Caco-2 (cell line): ENCODE measurements around the gene MPHOSPH8. TPM values are rescaled to one million over a fixed set of nuclear protein-coding genes. Genes with fewer than 3 reads are reported as not detected.

Experiments used
- BruUV-seq: library from RNA; stranded (reverse); fragments of 400-500 nt; replicated peaks from 2 replicates; lab custom pipeline; 2021; lab: Mats Ljungman, UMichigan
- CTCF ChIA-PET: fragments of 300-600 bp; sonication (Branson Sonifier 250); formaldehyde crosslinking; loops from one replicate; lab custom pipeline; 2022; ENCODE audit warnings: antibody characterized with exemption; lab: Charles Lee
- POLR2A ChIA-PET: fragments of 300-600 bp; sonication (Branson Sonifier 250); formaldehyde crosslinking; loops from one replicate; lab custom pipeline; 2022; ENCODE audit warnings: antibody characterized with exemption; lab: Charles Lee
- DNase-seq, 2 experiments: peaks; one replicate each; pipeline versions ENCODE4 v3.0.0 to v3.0.0-alpha.2; 2020 to 2022
- H3K27me3 ChIP-seq: replicated peaks from 2 replicates; pipeline ENCODE4 v1.6.0; 2011; ENCODE audit warnings: low read length; ENCODE audit not compliant: control insufficient read depth, insufficient read depth
- H3K36me3 ChIP-seq: 2 replicates; pipeline ENCODE4 v1.5.1; 2011; ENCODE audit warnings: low read length; ENCODE audit not compliant: control insufficient read depth, insufficient read depth
- H3K4me1 ChIP-seq: fragments of 250-450 bp; sonication (Bioruptor Pico); 2 replicates; pipeline ENCODE4 v1.5.1; 2020; ENCODE audit warnings: mild to moderate bottlenecking
- H3K4me3 ChIP-seq: 2 replicates; pipeline ENCODE4 v1.5.1; 2011; ENCODE audit warnings: low read depth, mild to moderate bottlenecking, control low read depth, low read length
- H3K9me3 ChIP-seq: fragments of 250-450 bp; sonication (Bioruptor Pico); 2 replicates; pipeline ENCODE4 v1.5.1; 2020; ENCODE audit warnings: mild to moderate bottlenecking, moderate library complexity
- H3K27ac Mint-ChIP-seq: one replicate; pipeline ENCODE4 v1.8.0; 2022; ENCODE audit warnings: mixed read lengths; ENCODE audit not compliant: unreplicated experiment
- H3K27me3 Mint-ChIP-seq: one replicate; pipeline ENCODE4 v1.8.0; 2022; ENCODE audit warnings: mixed read lengths; ENCODE audit not compliant: insufficient read depth, unreplicated experiment
- H3K36me3 Mint-ChIP-seq: one replicate; pipeline ENCODE4 v1.8.0; 2022; ENCODE audit warnings: mild to moderate bottlenecking, mixed read lengths; ENCODE audit not compliant: insufficient read depth, unreplicated experiment
- H3K4me1 Mint-ChIP-seq: one replicate; pipeline ENCODE4 v1.8.0; 2022; ENCODE audit warnings: low read depth, mixed read lengths; ENCODE audit not compliant: unreplicated experiment
- H3K4me3 Mint-ChIP-seq: one replicate; pipeline ENCODE4 v1.8.0; 2022; ENCODE audit warnings: mild to moderate bottlenecking, moderate library complexity, mixed read lengths; ENCODE audit not compliant: unreplicated experiment
- H3K9me3 Mint-ChIP-seq: one replicate; pipeline ENCODE4 v1.8.0; 2022; ENCODE audit warnings: mixed read lengths; ENCODE audit not compliant: unreplicated experiment
- CTCF ChIP-seq, 2 experiments: fragments of 200-600 bp in 1 of 2; IDR thresholded peaks; 1 replicate in 1 of 2; 2 replicates in 1 of 2; pipeline versions ENCODE4 v1.5.1 to v1.8.0; 2011 to 2022; ENCODE audit warnings: antibody characterized with exemption in 1 of 2, control low read depth in 1 of 2, inconsistent platforms in 1 of 2, low read depth in 1 of 2, low read length in 1 of 2, mild to moderate bottlenecking in 1 of 2, moderate library complexity in 1 of 2; ENCODE audit not compliant: insufficient read depth in 1 of 2, severe bottlenecking in 1 of 2, unreplicated experiment in 1 of 2
- intact Hi-C: fragments of 100-400 bp; cut with micrococcal nuclease; formaldehyde crosslinking; loops from one replicate; pipeline ENCODE4 v1.10.0; 2022; ENCODE audit not compliant: unreplicated experiment
- total RNA-seq: library from RNA; stranded (reverse); gene quantifications from 2 replicates; pipeline ENCODE4 v1.2.3, GENCODE V29; 2022

MPHOSPH8 gene
- total RNA-seq, 1 experiment from 2014 or later, result 31.6 TPM

DNA sequence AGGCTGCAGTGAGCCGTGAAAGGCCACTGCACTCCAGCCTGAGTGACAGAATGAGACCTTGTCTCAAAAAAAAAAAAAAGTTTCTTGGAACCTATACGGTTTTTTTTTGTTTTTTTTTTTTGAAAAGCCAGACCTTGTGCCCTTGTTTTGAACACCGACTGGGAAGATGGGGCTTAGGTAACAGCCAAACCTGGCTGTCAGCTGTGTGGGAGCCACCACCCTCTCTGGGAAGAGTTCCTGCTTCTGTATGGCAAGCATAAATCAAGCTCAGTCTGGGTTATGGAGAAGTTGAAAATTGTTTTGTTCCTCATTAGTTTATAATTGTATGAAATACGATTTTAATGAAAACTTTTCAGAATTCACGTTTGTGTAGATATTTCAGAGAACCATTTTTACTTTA lies 39.5 kb downstream of the MPHOSPH8 start:
- no peaks in the 10 kb centered on the region for H3K9me3 Mint-ChIP-seq
- POLR2A ChIA-PET, result no interaction called here
- peaks cover 100% of the 10 kb centered on the region for H3K36me3 Mint-ChIP-seq
- Histone ChIP-seq H3K9me3 (no peaks in the 10 kb centered on the region), H3K4me3 (no peak overlapping the region), H3K4me1 (no peaks in the 10 kb centered on the region), H3K27me3 (no peaks in the 10 kb centered on the region), H3K36me3 (peaks cover 1% of the 10 kb centered on the region)
- BruUV-seq, result TSS peak; percentile 15
- H3K27me3 Mint-ChIP-seq, result no peaks in the 10 kb centered on the region
- no peak for DNase-seq
- TF ChIP-seq CTCF (IDR thresholded peaks at IDR 0.05; ENCODE audit: insufficient read depth in 1 of 2, low read depth in 1 of 2, low read length in 1 of 2, severe bottlenecking in 1 of 2, unreplicated experiment in 1 of 2), result no peak
- H3K27ac Mint-ChIP-seq, result no peak overlapping the region
- intact Hi-C loops, result loop anchor here (5.0 kb wide), 2 partner anchors 71 to 214 kb away; no protein-coding TSS in a partner anchor
- H3K4me1 Mint-ChIP-seq, result no peaks in the 10 kb centered on the region
- CTCF ChIA-PET, result no interaction called here
- H3K4me3 Mint-ChIP-seq, result no peak overlapping the region

- Mint-ChIP-seq H3K27ac (no peak overlapping the region), H3K27me3 (no peaks in the 10 kb centered on the region), H3K36me3 (peaks cover 96% of the 10 kb centered on the region), H3K9me3 (no peaks in the 10 kb centered on the region), H3K4me1 (no peaks in the 10 kb centered on the region), H3K4me3 (no peak overlapping the region)
- Histone ChIP-seq H3K4me1 (no peaks in the 10 kb centered on the region), H3K4me3 (no peak overlapping the region), H3K36me3 (peaks cover 1% of the 10 kb centered on the region), H3K9me3 (no peaks in the 10 kb centered on the region), H3K27me3 (no peaks in the 10 kb centered on the region)
- TF ChIP-seq CTCF (IDR thresholded peaks at IDR 0.05; ENCODE audit: insufficient read depth in 1 of 2, low read depth in 1 of 2, low read length in 1 of 2, severe bottlenecking in 1 of 2, unreplicated experiment in 1 of 2), result no peak
- no TSS peak for BruUV-seq
- ChIA-PET CTCF (no interaction called here), POLR2A (no interaction called here)
- intact Hi-C loops, result loop anchor here (5.0 kb wide), 2 partner anchors 71 to 214 kb away; no protein-coding TSS in a partner anchor
- DNase-seq, result no peak
These were observed 40.3 kb downstream of the MPHOSPH8 start for GRCh38 chr13:19673473-19674430.

- Histone ChIP-seq H3K9me3 (no peaks in the 10 kb centered on the region), H3K36me3 (peaks cover 1% of the 10 kb centered on the region), H3K4me3 (no peak overlapping the region), H3K4me1 (no peaks in the 10 kb centered on the region), H3K27me3 (no peaks in the 10 kb centered on the region)
- POLR2A ChIA-PET, result no interaction called here
- Mint-ChIP-seq H3K4me1 (no peaks in the 10 kb centered on the region), H3K27me3 (no peaks in the 10 kb centered on the region), H3K27ac (no peak overlapping the region), H3K4me3 (no peak overlapping the region), H3K9me3 (no peaks in the 10 kb centered on the region), H3K36me3 (peaks cover 90% of the 10 kb centered on the region)
- CTCF ChIA-PET, result no interaction called here
- TF ChIP-seq CTCF (IDR thresholded peaks at IDR 0.05; ENCODE audit: insufficient read depth in 1 of 2, low read depth in 1 of 2, low read length in 1 of 2, severe bottlenecking in 1 of 2, unreplicated experiment in 1 of 2), result no peak
- intact Hi-C loops, result loop anchor here (5.0 kb wide), 2 partner anchors 73 to 212 kb away; no protein-coding TSS in a partner anchor
- DNase-seq, result no peak
- no TSS peak for BruUV-seq
These were observed 41.4 kb downstream of the MPHOSPH8 start for GRCh38 chr13:19674898-19675297.
